ENCODE data around the gene SLCO2A1.

DNA sequence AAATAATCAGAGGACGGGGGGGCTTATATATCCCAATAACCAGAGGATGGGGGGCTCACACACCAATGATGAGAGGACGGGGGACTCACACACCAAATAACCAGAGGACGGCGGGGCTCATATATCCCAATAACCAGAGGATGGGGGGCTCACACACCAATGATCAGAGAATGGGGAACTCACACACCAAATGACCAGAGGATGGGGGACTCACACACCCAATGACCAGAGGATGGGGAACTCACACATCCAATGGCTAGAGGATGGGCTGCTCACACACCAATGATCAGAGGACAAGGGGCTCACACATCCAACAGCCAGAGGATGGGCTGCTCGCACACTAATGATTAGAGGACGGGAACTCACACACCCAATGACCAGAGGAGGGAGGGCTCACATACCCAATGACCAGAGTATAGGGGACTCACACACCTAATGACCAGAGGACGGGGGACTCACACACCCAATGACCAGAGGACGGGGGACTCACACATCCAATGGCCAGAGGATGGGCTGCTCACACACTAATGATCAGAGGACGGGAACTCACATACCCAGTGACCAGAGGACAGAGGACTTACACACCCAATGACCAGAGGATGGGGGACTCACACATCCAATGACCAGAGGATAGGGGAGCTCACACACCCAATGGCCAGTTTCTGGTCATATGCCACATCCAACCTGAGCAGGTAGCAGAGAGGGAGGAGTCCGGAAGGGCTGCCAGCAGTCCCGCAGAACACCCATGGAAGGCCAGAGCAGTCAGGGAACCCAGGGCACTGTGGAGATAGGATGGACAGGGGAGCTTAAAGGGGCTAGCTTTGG lies 144.6 kb downstream of the SLCO2A1 start:
- TF ChIP-seq, protein P1, sequence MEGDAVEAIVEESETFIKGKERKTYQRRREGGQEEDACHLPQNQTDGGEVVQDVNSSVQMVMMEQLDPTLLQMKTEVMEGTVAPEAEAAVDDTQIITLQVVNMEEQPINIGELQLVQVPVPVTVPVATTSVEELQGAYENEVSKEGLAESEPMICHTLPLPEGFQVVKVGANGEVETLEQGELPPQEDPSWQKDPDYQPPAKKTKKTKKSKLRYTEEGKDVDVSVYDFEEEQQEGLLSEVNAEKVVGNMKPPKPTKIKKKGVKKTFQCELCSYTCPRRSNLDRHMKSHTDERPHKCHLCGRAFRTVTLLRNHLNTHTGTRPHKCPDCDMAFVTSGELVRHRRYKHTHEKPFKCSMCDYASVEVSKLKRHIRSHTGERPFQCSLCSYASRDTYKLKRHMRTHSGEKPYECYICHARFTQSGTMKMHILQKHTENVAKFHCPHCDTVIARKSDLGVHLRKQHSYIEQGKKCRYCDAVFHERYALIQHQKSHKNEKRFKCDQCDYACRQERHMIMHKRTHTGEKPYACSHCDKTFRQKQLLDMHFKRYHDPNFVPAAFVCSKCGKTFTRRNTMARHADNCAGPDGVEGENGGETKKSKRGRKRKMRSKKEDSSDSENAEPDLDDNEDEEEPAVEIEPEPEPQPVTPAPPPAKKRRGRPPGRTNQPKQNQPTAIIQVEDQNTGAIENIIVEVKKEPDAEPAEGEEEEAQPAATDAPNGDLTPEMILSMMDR (IDR thresholded peaks at IDR 0.05) = no peak
- no peak for TF ChIP-seq EZH2 (IDR thresholded peaks at IDR 0.05; ENCODE audit: borderline replicate concordance, insufficient read depth, low read depth, low read length, poor library complexity, severe bottlenecking)
